HepG2 (cell line): ENCODE measurements around the gene FOXE3. TPM values are rescaled to one million over a fixed set of nuclear protein-coding genes. Genes with fewer than 3 reads are reported as not detected.

Experiments
- ARID5B ChIP-seq: IDR thresholded peaks from 2 replicates; pipeline ENCODE4 v1.4.0; 2020; ENCODE audit warnings: mild to moderate bottlenecking, missing genetic modification reagents
- HOMEZ ChIP-seq: IDR thresholded peaks from 2 replicates; pipeline ENCODE4 v1.6.1; 2016; ENCODE audit warnings: low read depth
- LBX2 ChIP-seq: sonication (generic); formaldehyde crosslinking; IDR thresholded peaks from 2 replicates; pipeline ENCODE4 v1.5.0; 2020; ENCODE audit warnings: missing genetic modification reagents, mild to moderate bottlenecking, borderline replicate concordance
- SCMH1 ChIP-seq: sonication (generic); formaldehyde crosslinking; IDR thresholded peaks from 2 replicates; pipeline ENCODE4 v1.9.0; 2021; ENCODE audit warnings: missing genetic modification reagents, mild to moderate bottlenecking, borderline replicate concordance
- TFDP1 ChIP-seq: IDR thresholded peaks from 2 replicates; pipeline ENCODE4 v1.6.1; 2016; ENCODE audit warnings: missing compliant biosample characterization, missing genetic modification reagents, borderline replicate concordance
- ZBTB14 ChIP-seq: sonication (generic); formaldehyde crosslinking; IDR thresholded peaks from 2 replicates; pipeline ENCODE4 v1.4.0; 2020; ENCODE audit warnings: missing genetic modification reagents
- ZBTB38 ChIP-seq: sonication (generic); formaldehyde crosslinking; IDR thresholded peaks from 2 replicates; pipeline ENCODE4 v1.5.1; 2020; ENCODE audit warnings: mild to moderate bottlenecking, missing genetic modification reagents
- ZNF281 ChIP-seq: sonication (generic); formaldehyde crosslinking; IDR thresholded peaks from 2 replicates; pipeline ENCODE4 v1.4.0; 2020; ENCODE audit warnings: missing genetic modification reagents, borderline replicate concordance
- ZNF609 ChIP-seq: sonication (generic); formaldehyde crosslinking; IDR thresholded peaks from 2 replicates; pipeline ENCODE4 v1.4.0; 2020; ENCODE audit warnings: mild to moderate bottlenecking, missing genetic modification reagents, borderline replicate concordance
- ZNF83 ChIP-seq: sonication (generic); formaldehyde crosslinking; IDR thresholded peaks from 2 replicates; pipeline ENCODE4 v1.4.0; 2020; ENCODE audit warnings: missing genetic modification reagents, mild to moderate bottlenecking, borderline replicate concordance
- polyA plus RNA-seq, 8 experiments: library from polyadenylated mRNA; depleted of rRNA in 3 of 8; stranded (reverse) in 7 of 8; unstranded in 1 of 8; fragments of >200 nt; fragmentation: Illumina TruSeq in 4 of 8; extraction: Trizol in 4 of 8; gene quantifications; 2 replicates each; pipeline versions ENCODE4 v1.2.1 to v1.2.3, GENCODE V29; 2011 to 2016; ENCODE audit warnings: low read depth in 4 of 8, missing spikeins in 1 of 8, mixed read lengths in 1 of 8; ENCODE audit not compliant: insufficient read depth in 1 of 8
- total RNA-seq, 5 experiments: library from RNA; depleted of rRNA; stranded (reverse); fragments of >200 nt; fragmentation: Illumina TruSeq; extraction: Trizol; gene quantifications; 2 replicates each; pipeline ENCODE4 v1.2.3, GENCODE V29; 2016; ENCODE audit warnings: low read depth in 1 of 5

Gene FOXE3
- total and polyA plus RNA-seq, 2 of the 13 experiments (the other 11 are each of a cell fraction or from before 2014, with no cell fraction given) = not detected

GRCh38 chr1:47436304-47436978 is 20.4 kb downstream of the FOXE3 start (continued):
- peak; percentile 71 for TF ChIP-seq ZNF609 (CRISPR knock-in tag)
- TF ChIP-seq SCMH1 (CRISPR knock-in tag) = no peak
- no peak for TF ChIP-seq ZNF83 (CRISPR knock-in tag)
- no peak for TF ChIP-seq HOMEZ (CRISPR knock-in tag)
- TF ChIP-seq ARID5B (CRISPR knock-in tag) = no peak
- no peak for TF ChIP-seq ZNF281 (CRISPR knock-in tag)
- peak; percentile 42; the same call in 1 of the 2 replicates for TF ChIP-seq ZBTB38 (CRISPR knock-in tag)
- TF ChIP-seq ZBTB14 (CRISPR knock-in tag) = no peak
- peak; percentile 36; the same call in 1 of the 2 replicates for TF ChIP-seq TFDP1 (CRISPR knock-in tag)
- no peak for TF ChIP-seq LBX2 (CRISPR knock-in tag)
